AG08395 (cell line): ENCODE measurements around the gene SMURF1.

Experiments
- DNase-seq: peaks from one replicate; pipeline ENCODE4 v3.0.0; 2012; ENCODE audit warnings: mixed read lengths, low spot score

SMURF1 gene

DNA sequence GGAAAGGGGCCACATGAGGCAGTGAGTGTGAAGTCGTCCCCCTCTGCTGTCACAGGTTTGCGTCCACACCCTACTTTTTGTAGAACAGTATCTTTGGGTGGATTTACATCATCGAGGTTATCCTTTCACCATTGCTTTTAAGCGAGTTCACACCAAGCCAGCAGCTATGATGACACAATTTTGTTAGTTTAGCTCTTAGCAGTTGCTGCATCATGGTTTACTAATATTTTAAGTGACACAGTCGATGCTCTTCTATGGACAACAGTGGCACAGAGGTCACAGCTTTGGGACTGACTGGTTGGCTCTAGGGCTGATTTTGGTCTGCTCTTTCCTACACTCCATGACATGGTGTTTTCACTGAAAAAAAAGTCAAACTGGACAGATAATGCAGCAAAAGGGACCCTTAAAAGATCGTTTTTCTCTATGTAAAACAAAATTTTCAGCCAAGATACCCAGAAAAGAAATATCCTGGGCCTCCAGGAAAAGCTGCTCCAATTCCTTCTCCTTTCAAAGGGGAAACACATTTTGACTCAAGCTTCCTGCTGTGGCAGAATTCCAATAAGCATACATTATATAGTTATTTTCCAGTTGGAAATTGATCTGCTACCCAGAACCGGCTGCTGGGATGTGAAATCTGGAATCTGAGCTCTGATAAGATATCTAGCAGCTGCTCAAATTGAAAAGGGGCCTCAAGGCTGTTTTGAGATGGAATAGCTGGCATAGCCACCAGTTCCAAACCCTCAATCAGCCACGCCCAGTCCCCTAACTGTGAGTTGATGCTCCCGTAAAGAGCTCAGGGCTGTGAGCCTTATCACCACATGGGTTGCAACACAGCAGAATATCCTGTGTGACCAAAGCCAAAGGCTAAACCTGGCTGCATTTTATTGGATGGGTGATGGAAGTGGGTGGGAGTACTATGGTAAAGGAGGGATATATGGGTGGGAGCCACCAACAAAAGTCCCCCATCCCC, 114.2 kb downstream of the SMURF1 start:
- no peak for DNase-seq

DNA sequence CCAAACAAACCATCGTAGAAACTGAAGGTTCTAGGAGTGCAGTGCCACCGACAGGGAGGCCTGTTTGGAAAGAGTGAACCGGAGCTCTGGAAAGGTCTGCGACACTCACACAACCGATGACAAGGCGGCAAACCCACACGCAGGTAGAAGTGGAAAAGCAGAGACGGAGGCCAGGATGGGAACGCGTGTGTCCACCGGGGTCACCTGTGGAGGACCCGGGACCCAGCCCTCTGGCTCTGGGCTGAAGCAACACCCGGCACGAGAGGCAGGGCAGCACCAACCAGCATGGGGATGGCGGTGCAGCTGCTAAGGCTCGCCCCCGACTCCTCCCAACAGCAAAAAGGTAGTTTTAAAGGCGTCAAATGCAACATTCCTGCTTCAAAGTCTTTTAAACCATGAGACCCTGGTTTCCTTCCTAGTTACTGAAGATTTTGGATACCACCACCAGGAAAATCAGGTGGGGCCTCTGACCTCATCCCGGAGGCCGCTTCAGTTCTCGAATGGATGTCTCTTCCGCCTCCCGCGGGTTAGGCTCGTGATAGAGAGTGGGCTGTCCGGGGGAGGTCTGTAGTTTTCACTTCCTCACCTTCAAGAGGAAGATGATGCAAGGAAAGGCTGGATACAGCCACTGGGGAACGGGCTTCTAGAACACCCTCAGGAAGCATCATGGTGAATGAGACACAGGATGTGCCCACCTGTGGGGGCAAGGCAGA, 115.5 kb downstream of the SMURF1 start:
- no peak for DNase-seq

DNA sequence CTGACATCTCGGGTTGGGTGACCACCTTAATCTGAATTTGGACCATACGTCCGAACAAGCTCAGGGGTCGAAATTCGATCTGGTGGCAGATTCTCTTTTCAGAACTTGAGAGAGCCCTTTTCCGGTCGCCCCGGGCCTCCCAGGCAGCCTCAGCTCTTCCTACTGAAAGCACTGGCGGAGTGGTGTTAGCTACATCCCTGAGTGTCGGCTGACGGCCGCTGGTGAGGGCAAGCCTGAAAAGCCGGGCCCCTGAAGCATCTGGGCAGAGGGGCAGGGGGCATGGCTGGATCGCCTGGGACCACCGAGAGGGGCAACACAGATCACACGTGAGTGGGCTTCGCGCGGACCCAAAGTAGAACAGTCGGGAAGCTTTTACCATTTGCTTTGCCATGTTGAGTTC, 116.1 kb downstream of the SMURF1 start:
- no peak for DNase-seq

DNA sequence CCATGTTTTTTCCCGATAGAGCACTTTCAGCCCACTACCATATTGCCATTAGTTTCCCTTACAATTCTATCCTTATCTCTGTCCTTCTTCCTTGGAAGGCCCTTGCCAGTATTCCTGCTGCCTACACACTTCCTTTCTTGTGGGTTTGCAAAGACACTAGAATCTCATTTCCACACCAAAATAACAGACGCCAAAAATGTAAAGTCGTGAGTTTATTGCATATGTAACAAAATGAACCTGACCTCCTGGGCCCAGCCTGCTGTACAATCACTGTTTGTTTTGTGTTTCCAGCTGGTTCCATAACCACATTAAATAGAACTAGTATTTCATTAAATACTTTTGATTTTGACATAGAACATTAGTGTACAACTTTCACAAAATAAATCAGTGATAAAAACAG, 116.7 kb downstream of the SMURF1 start:
- no peak for DNase-seq

DNA sequence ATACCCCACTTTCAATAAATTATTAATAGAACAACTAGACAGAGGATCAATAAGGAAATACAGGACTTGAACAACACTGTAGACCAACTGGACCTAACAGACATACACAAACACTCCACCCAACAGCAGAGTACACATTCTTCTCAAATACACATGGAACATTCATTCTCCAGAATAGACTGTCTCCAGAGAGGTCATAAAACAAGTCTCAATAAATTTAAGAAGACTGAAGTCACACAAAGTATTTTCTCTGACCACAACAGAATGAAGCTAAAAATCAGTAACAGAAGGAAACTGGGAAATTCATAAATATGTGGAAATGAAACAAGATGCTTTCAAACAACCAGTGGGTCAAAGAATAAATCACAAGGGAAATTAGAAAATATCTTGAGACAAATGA, 119.8 kb downstream of the SMURF1 start:
- peak; percentile 21 for DNase-seq

DNA sequence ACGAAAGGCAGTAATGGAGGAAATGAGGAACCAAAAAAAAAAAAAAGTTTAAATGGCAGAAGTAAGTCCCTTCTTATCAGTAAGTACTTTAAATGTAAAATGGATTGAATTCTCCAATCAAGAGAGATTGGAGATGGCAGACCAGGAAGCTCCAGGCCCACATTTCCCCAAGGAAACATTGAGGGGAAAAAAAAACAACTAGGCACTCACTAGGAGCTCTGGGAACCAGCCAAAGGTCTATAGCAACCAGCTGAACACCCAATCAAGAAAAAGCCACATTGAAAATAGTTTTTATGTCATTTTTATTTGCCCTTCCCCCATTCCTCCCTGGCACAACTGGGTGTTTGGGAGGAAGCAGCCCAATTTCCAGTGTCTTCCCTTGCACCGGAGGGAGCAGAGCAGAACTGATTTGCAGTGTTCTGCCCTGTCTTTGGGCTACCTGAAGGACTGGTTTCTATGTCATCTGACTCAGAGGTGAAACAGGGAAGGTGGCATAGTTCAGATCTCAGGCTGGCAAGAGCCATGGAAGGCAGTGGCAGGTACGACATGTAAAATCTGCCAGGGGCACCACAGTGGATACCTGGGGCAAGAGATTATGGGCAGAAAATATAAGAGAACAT, 121.9 kb downstream of the SMURF1 start:
- DNase-seq = no peak

DNA sequence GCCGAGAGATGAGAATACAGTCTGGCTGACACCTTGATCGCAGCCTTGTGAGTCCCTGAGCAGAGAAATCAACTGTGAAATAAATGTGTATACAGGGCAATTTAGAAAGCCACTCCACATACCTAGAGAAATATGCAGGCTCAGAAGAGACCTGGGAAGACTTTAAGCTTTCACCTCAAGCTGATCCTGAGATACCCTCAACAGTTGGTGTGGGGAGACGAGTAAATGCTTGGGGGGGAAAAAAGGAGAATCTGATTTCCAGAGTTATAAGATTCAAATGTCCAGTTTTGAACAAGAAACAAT, 123.5 kb downstream of the SMURF1 start:
- no peak for DNase-seq

DNA sequence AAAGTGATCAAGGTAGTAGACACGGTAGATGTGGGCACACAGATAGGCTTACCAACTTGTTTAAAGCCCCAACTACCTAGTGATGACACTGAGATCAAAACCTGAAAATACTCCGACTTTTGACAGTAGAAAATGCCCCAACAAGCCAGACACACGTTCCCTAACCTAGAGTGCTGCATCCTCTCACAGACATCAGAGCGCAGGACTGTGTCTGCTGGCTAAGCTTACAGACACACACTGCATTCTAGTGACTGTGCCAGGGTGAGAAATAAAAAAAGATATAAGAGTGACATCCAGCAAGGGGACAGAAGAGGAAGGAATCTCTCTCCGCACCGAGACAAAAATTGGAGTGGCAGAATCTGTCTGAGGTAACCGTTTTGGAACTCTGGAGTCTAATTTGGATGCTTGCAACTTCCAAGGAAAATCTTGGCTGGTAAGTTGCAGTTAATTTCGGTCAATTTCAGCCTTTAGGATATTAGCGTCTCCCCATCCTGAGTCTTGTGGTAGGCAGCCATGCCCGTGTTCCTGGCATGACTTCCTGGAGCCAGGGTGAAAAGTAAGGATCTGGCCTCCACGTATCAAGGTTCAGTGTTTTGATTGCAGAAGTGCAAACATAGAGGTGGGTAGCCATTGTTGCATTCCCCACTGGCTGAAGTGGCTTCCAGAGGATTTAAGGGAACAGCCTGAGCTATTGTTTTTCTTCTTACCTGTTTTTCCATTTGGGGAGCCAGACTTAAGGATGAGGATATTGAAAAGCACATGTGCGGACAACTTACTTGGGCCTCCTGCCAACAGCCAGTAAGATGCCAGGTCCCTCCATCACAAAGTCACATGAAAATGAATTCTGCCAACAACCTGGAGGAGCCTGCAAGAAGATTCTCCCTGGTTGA, 124.1 kb downstream of the SMURF1 start:
- DNase-seq = no peak

DNA sequence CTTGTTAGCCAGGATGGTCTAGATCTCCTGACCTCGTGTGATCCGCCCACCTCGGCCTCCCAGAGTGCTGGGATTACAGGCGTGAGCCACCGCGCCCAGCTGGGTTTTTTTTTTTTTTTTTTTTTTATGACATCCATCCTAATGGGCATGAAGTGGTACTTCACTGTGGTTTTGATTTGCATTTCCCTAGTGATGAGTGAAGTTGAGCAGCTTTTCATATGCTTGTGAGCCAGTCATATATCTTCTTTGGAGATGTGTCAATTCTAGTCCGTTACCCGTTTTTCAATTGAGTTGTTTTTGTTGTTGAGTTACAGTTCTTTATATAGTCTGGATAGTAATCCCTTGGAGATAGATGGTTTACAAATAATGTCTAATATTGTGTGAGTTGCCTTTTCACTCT, 127.7 kb downstream of the SMURF1 start:
- DNase-seq = no peak

DNA sequence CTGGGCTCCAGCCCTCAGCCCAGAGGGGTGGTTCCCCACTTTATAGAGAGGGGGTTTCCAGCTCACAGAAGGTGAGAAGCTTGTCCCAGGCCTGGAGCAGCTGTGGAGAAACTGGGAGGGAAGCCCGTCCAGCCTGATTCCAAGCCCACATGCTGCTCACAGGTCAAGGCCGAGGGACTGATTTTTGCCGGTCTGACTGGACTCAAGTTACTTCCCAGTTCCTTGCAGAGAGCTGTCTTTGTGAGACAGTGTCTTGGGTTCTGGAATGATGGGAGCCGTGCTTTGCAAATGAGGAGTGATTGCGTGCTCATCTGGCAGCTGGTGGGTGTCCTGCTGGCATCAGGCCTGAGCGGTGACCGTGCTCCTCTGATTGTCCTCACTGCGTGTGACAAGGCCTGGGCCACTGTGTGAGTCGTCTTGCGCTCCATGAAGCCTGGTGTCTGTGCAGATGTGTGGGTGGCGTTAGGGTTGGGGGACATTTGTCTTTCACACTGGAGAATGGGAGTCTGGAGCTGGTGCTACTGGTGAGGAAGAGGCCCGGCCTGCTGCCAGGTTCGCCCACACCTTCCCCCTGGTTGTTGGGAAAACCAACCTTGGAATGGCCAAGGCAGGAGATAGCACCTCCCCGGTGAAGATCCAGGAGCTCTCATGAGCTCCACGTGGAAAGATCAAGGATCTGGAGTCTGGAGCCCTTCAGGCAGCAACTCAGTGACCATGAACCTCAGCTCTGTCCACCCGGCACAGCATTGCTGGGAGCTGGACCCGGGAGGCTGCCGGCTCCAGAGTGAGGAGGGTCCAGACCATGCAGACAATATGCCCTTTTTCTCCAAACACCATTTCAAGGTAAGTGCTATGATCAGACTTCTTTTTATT, 129.6 kb downstream of the SMURF1 start:
- DNase-seq = no peak

DNA sequence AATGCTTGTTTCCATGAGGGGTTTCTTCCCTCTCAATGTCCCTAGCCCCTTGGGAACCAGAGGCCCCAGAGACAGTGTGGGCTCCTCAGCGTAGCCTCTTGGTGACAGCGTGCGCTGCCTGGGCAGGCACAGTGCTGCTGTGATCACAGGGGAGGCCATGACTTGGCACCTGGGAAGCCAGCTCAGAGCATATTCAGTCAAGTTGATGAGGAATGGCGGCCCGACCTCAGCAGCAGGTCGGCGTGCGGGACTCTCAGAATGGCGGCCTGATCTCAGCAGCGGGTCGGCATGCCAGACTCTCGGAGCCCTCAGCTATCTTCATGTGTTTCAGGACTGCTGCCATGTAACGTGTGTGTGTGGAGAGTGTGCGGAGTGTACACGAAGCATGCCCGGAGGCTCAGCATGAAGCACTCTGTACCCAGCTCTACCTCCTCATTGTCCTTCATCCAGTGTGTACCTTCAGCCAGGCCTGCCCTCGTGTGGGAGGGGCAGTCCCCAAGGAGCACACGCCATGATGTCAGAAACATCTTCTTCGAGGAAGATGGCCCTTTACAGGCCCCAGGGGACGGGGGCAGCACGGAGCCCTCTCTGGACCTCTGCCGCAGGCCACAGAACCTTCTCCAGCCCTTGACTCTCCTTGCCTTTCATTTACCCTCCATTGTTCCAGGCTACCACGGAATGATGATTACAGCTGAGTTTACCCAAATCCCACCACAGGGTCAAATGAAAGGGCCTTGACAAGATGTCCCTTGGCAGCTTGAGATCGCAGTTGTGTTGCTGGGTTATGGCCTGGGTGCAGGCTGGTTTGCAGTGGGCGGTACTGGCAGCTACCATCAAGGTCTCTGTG, 130.4 kb downstream of the SMURF1 start:
- no peak for DNase-seq

DNA sequence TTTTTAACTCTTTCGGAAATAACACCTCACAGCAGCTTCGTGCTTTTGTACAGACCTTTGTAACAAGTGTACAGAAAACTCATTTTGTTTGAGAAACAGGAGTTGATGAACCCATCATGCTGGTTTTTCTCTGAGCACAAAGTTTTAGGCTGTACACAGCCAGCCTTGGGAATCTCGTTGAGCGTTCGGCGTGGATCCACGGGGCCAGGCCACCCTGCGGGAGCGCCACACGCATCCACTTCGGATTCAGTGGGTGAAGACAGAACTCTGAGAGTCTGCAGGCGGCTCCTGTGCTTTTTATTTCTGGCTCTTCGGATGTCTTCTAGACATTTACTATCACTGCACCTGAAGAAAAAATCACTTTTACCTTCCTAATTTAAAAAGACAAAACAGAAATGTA, 131.2 kb downstream of the SMURF1 start:
- no peak for DNase-seq

DNA sequence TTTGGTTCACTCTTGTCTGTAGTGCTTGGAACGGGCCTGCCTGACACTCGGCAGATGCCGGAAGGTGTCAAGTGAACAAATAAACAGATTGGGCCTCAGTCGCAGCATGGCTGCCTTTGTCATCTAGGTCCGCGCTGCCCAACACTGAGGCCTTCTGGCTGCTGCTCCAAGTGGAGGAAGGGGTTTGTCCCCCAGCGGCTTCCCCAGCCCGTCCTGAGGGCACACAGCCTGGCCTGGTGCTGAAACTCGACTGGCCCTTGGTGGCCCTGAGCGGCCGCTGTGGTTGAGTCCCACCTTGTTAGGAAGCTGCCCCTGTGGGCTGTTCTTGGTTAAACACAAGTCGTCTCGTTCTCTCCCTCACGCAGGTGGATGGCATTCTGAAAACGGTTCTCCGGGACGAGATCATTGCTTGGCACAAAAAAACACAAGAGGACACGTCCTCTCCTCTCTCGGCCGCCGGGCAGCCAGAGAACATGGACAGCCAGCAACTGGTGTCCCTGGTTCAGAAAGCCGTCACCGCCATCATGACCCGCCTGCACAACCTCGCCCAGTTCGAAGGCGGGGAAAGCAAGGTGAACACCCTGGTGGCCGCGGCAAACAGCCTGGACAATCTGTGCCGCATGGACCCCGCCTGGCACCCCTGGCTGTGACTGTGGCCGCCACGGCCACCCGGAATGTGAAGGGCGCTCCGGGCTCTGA, 132.1 kb downstream of the SMURF1 start:
- DNase-seq = no peak

DNA sequence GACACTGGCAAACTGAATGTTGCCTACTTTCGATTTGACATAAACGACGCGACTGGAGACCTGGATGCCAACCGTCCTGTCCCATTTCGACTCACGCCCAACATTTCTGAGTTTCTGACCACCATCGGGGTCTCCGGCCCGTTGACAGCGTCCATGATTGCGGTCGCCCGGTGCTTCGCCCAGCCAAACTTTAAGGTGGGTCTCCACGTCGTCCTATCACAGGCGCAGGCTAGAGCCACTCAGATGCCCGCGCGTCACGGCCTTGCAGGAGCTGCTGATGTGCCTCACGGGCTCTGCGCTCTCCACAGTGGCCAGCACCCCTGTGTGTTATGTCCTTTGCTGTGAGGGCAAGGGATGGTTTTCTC, 132.6 kb downstream of the SMURF1 start:
- no peak for DNase-seq

DNA sequence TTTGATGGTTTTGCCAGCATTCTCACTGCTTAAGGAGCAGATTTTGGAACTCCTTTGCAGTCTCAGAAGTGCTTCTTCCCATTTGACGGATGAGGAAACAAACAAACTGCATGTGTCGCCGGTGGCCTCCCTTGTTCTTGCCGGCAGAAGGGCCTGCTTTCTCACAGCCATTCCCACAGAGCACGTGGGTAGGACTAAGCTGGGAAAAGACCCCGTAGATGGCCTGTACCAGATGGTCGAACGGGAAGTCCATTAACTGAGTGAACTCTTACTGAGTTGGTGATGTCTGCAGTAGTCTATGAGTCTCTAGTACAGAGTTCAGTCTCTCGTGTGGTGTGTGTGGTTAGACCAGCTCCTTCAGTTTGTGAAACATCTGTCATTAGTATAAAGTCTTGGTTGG, 133.6 kb downstream of the SMURF1 start:
- no peak for DNase-seq

DNA sequence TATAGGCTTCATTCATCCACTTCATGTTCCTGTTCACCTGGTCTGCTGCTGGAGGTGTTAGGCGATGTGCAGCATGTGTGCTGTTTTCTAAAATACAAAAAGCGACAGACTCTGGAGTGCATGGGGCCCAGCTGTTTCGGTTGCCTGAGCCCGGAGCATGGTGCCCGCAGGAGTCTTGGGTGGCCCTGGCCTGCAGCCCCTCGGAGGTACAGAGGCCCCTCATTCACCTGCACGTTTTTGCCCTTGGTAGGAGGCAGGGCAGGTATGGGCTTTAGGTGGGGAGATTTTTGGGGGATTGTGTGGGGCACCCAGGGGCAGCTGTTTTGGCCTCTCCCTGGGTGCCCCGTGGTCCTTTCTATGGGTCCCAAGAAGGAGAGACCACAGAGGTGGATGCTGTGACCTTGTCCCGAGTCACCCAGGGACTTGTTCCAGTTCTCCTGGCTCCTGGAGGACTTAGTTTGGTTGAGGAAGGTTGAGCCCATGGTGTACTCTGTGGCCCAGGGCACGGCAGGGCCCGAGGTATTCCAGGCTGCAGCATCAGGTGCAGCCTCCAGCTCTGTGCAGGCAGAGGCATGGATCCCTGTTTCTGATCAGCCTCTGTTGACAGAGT, 134.9 kb downstream of the SMURF1 start:
- DNase-seq = no peak

DNA sequence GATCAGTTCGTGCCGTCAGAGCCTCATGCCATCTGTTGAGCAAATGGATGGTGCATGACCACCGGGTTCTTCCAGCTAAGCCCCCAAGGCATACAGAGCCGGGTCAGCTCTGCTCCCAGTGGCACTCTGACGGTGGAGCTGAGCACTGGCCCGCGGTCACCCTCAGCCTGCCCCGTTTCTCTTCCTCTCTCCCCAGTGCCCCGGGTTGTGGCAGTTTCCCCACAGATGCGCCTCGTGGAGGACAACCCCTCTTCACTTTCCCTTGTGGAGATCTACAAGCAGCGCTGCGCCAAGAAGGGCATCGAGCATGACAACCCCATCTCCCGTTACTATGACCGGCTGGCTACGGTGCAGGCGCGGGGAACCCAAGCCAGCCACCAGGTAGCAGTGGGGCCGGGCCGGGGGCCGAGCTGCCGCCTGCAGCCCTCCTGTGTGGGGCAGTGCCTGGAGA, 135.7 kb downstream of the SMURF1 start:
- no peak for DNase-seq

DNA sequence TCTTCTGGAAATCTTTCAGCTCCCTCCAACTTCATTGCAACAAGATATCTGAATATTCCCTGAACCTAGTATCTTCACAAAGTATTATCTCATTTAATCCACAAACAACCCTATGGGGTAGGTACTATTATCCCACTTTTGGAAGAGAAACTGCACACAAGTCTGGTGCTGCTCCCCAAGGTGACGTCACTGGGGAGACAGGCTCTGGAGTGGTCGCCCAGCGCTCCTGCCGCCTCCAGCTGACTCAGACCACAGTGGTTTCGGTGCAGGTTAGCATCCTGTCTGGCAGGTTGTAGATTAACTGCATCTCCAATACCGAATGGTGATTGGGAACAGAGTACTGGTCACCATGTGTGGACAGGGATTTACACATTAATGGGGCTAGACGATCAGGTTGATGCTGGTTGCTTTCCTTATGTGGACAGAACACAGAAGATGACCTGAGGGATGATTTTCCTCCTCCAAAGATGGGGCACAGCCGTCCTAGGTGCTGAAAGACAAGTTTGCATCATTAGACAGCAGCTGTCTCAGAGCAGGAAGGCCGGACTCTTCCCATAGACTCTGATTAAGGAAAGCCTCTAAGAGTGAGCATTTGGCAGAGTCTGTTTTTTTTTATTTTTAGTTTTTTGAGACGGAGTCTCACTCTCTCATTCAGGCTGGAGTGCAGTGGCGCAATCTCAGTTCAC, 137.0 kb downstream of the SMURF1 start:
- DNase-seq = no peak
